Activated naive CD8-positive, alpha-beta T cell treated with anti-CD3 and anti-CD28 coated beads, Interleukin-2, amount 50 U/mL, for 24 hours (primary cell): Measurements from ENCODE around the gene PIH1D1.
A peak's percentile ranks its signal among the peaks of the same experiment; 100 is the strongest.

ENCODE experiments used
- ATAC-seq: fragments of 150-1000 bp; cut with Tn5 transposase; one replicate; pipeline ENCODE4 v1.10.0; 2021
- DNase-seq: peaks from one replicate; pipeline ENCODE4 v3.0.0; 2021
- H3K27ac Mint-ChIP-seq: one replicate; pipeline ENCODE4 v1.8.0; 2021; ENCODE audit warnings: mild to moderate bottlenecking, mixed read lengths
- H3K27me3 Mint-ChIP-seq: one replicate; pipeline ENCODE4 v1.8.0; 2021; ENCODE audit warnings: mixed read lengths
- H3K36me3 Mint-ChIP-seq: one replicate; pipeline ENCODE4 v1.8.0; 2021; ENCODE audit warnings: low read depth, mixed read lengths
- H3K4me1 Mint-ChIP-seq: one replicate; pipeline ENCODE4 v1.8.0; 2021; ENCODE audit warnings: mixed read lengths
- H3K4me3 Mint-ChIP-seq: one replicate; pipeline ENCODE4 v1.8.0; 2021; ENCODE audit warnings: mild to moderate bottlenecking, moderate library complexity, mixed read lengths
- H3K9me3 Mint-ChIP-seq: one replicate; pipeline ENCODE4 v1.8.0; 2021; ENCODE audit warnings: mixed read lengths

Gene PIH1D1

DNA sequence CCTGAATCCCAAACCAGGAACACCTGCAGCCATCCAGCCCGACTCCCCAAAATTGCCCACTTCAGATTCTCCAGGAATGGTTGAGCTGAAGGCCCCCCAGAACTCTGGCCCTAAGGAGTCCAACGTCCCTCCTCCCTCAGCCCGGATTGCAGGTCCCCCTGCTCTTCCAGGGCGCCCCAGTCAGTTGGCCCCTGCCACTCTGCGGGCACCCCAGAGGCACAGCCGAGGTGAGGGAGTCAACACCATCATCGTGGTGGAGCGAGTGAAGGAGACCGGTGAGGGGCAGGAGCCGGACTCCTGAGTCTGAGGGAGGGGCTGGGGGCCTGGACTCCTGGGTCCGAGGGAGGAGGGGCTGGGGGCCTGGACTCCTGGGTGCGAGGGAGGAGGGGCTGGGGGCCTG, 24.3 kb downstream of the PIH1D1 start:
- Mint-ChIP-seq H3K4me1 (peaks cover 50% of the 10 kb centered on the region), H3K36me3 (no peaks in the 10 kb centered on the region)

DNA sequence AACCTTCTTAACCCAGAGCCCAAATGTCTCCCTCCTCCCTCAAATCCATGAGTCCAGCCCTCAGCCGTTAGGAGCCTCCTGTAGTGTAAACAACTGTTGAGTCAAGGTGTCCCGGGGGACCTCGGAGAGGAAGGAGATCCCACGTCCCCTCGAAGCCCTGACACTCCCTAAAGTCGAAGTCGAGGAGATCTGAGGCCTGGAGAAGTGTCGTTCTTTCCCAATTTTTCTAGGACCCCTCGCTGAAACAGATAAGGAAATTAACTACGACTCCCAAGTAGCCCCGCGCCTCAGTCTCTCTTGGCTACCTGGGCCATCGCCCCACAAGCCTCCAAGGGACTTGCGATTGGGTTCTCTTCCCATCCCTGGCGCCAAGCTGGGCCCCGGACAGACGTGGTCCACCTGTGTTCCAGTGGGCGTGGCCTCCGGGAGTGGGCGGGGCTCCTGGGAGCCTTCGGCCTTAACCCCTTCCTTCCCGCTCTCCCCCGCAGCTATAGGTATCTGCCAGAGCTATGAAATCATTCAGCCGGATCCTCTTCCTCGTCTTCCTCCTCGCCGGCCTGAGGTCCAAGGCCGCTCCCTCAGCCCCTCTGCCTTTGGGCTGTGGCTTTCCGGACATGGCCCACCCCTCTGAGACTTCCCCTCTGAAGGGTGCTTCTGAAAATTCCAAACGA, 25.6 kb downstream of the PIH1D1 start:
- ATAC-seq (no peak), DNase-seq (peak; percentile 54)
- no peaks in the 10 kb centered on the region for H3K9me3 Mint-ChIP-seq
- peaks cover 90% of the 10 kb centered on the region for H3K27me3 Mint-ChIP-seq
- H3K4me1 Mint-ChIP-seq, result peaks cover 54% of the 10 kb centered on the region
- H3K4me3 Mint-ChIP-seq, result no peak overlapping the region
- no peak overlapping the region for H3K27ac Mint-ChIP-seq
- H3K36me3 Mint-ChIP-seq, result no peaks in the 10 kb centered on the region

More for the DNA sequence above, 24.3 kb downstream of the PIH1D1 start:
- ATAC-seq (no peak), DNase-seq (no peak)
- no peak overlapping the region for H3K4me3 Mint-ChIP-seq
- peaks cover 91% of the 10 kb centered on the region for H3K27me3 Mint-ChIP-seq
- no peaks in the 10 kb centered on the region for H3K9me3 Mint-ChIP-seq
- no peak overlapping the region for H3K27ac Mint-ChIP-seq

DNA sequence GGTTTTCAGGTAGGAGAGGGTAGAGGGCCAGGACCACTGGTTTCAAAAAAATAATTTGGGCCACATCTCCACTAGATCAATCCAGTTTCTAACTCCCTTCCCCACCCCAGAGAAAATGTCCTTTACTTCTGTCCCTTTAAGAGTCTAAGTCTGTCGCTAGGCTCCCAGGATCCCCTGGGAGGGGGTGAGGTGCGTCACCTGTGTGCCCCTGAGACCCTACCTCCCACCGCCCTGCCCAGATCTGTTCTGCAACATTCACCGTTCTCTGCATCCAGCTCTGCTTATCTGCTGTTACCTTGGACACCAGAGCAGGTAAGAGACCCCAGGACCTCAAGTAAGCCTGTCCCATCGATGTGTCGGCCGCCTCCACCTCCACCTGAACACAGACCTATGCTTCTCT, 26.4 kb downstream of the PIH1D1 start, which contains the start of gene GFY:
GFY (plus strand) TSS at position 211 of the 400 bp plus-strand sequence. CDS start 1,043 bp downstream, outside the sequence.
- no peak for DNase-seq
- no peaks in the 10 kb centered on the region for H3K9me3 Mint-ChIP-seq
- H3K27me3 Mint-ChIP-seq, result peaks cover 90% of the 10 kb centered on the region
- H3K27ac Mint-ChIP-seq, result no peak within 1 kb of the TSS
- no peaks in the 10 kb centered on the region for H3K36me3 Mint-ChIP-seq
- H3K4me3 Mint-ChIP-seq, result no peak within 1 kb of the TSS
- peaks cover 53% of the 10 kb centered on the region for H3K4me1 Mint-ChIP-seq
- no peak for ATAC-seq

DNA sequence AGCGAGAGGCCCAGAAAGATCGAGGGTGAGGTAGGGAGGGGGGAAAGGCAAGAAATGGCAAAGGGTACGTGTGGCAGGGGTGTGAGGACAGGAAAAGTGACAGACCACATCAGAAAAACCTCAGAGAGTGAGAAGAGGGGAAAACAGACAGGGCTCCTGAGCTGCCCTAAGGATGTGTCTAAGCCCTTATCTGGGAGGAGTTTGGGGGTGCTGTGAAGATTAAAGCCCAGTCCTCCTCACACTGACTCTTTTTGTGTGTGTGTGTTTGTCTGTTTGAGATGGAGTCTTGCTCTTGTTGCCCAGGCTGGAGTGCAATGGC, 27.7 kb downstream of the PIH1D1 start:
- H3K27ac Mint-ChIP-seq, result no peak overlapping the region
- peak; percentile 72 for ATAC-seq

DNA sequence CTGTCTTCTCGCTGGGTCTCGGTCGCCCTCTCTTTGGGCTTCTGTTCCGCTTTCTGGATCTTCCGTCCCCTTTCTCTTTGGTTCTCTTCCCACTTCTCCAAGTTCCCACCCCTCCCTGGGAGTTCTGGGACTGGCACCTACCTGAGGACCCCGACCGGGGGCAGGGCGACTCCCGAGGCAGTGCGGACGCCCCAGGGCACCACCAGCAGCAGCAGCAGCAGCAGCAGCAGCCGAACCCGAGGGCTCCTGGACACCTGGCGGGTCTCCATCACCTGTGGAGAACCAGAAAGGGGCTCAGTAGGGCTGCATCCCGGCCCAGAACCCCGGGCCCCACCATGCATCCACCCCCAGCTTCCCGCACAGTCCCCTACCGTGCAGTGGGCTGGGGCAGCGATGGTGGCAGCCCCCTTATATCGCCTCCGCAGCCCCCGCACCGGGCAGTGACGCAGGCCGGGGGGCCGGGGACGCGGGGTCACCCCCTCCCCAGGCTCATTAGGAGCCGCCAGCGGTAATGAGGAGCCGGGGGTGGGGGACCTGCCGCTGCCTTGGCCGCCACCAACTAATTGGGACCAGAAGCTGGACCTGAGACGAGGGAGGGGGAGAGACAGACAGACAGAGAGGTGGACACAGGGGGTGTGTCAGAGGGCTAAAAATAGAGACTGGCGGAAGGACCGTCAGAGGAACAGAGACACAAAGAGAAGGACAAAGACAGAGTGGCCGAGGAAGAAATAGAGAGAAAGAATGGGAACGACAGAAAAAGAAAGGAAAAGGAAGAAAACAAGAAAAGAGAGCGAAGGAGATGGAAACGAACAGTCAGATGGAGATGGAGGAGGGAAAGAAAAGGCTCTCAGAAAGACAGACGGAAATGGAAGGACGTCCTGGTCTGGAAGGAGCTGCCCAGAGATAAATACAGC, 28.3 kb downstream of the PIH1D1 start, which contains the start of gene PTH2:
PTH2 (minus strand) TSS at position 371 of the 914 bp plus-strand sequence; CDS start at position 269, 102 bp downstream.
- Mint-ChIP-seq H3K27me3 (peaks cover 90% of the 10 kb centered on the region), H3K27ac (no peak within 1 kb of the TSS), H3K9me3 (no peaks in the 10 kb centered on the region), H3K36me3 (no peaks in the 10 kb centered on the region), H3K4me1 (peaks cover 46% of the 10 kb centered on the region), H3K4me3 (peak within 1 kb of the TSS; percentile 62)
- DNase-seq (no peak), ATAC-seq (no peak)

More for the DNA sequence above, 27.7 kb downstream of the PIH1D1 start:
- no peaks in the 10 kb centered on the region for H3K9me3 Mint-ChIP-seq
- H3K27me3 Mint-ChIP-seq, result peaks cover 92% of the 10 kb centered on the region
- peaks cover 50% of the 10 kb centered on the region for H3K4me1 Mint-ChIP-seq
- DNase-seq, result no peak
- H3K36me3 Mint-ChIP-seq, result no peaks in the 10 kb centered on the region
- H3K4me3 Mint-ChIP-seq, result peak overlapping the region; percentile 35

DNA sequence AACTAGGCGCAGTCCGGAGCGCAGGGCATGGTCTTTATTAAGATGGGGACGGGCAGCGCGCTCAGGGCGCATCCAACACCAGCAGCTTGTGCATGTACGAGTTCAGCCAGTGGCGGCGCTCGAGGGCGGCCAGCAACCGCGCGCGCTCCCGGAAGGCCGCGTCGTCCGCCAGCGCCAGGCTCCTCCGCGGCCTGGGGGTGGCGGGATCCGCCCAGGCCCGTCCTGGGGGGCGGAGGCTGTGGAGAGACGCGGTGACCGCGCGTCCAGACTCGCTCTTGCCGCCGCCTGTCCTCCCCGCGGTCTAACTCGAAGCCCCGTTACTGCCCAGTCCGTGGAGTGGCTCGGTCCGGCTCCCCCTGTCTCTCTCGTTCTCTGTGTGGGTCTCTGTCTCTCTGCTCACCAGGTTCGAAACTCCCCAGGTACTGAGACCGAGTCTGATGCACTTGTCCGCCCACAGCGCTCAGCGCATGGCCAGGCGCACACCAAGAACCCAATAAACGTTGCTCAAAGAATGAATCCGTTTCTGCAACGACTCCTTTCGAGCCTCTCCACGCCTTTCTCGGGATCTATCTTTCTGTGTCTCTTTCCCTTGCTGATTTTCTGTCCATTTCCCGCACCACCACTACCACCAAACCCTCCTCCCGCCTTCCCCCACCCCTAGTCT, 29.1 kb downstream of the PIH1D1 start:
- H3K27me3 Mint-ChIP-seq, result peaks cover 85% of the 10 kb centered on the region
- no peaks in the 10 kb centered on the region for H3K9me3 Mint-ChIP-seq
- H3K36me3 Mint-ChIP-seq, result no peaks in the 10 kb centered on the region
- ATAC-seq (no peak), DNase-seq (peak; percentile 62)
- H3K27ac Mint-ChIP-seq, result no peak overlapping the region
- peaks cover 40% of the 10 kb centered on the region for H3K4me1 Mint-ChIP-seq
- H3K4me3 Mint-ChIP-seq, result peak overlapping the region; percentile 62

DNA sequence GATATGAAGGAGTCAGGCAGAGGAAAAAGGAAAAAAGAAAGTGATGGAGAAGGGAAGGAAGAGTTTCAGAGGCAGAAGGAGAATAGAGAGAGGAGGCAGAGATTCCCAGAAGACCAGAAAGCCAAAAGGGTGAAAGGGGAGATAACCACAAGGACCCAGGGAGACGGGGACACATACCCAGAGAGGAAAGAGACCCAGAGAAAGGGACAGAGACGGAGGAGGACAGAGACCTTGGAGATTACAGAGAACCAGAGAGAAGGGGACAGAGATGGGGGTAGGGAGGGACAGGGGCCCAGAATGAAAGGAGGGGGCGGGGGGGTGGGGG, 29.8 kb downstream of the PIH1D1 start:
- peaks cover 36% of the 10 kb centered on the region for H3K4me1 Mint-ChIP-seq
- no peaks in the 10 kb centered on the region for H3K36me3 Mint-ChIP-seq
- H3K9me3 Mint-ChIP-seq, result no peaks in the 10 kb centered on the region
- H3K27me3 Mint-ChIP-seq, result peaks cover 82% of the 10 kb centered on the region
- DNase-seq (no peak), ATAC-seq (no peak)
- no peak overlapping the region for H3K27ac Mint-ChIP-seq
- no peak overlapping the region for H3K4me3 Mint-ChIP-seq

DNA sequence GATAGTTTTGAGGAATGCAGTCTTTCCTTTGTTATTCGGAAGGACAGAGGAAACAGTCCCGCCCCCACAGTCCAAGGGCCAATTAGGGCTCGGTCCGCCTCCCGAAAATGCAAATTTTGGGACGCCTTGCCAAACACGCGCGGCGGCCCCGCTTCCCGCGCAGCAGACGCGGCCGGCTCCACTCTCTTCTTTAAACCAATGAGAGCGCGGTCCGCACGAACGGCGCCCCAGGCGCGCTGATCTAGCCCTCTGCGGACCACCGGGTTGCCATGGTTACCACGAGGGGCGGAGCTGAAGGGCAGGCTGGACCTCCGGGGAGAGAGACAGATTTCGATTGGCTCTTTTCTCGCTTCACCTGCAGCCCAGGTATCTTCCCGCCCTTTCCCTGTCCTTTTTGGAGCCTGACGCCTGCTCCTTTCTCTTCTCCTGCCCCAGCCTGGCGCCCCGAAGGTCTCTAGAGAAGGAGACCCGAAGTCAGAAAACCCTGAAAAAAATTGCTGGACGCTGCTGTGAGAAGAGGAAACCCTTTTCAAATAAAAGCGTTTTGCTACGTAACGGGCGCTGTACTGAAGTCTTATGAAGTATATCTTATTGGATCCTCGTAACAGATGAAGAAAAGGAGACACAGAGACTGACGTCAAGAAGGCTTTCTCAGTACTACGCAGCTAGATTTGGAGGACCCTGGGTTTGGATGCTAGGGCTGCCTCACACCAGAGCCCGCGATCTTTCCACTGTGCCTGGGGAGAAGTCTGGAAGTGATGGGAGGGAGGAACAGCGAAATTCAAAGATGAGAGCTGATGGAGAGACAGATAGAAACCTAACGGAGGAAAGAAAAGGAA, 30.4 kb downstream of the PIH1D1 start:
- Mint-ChIP-seq H3K27me3 (peaks cover 81% of the 10 kb centered on the region), H3K9me3 (no peaks in the 10 kb centered on the region), H3K4me1 (peaks cover 30% of the 10 kb centered on the region), H3K36me3 (no peaks in the 10 kb centered on the region), H3K27ac (no peak overlapping the region), H3K4me3 (peak overlapping the region; percentile 32)
- ATAC-seq (peak; percentile 14), DNase-seq (peak; percentile 46)

DNA sequence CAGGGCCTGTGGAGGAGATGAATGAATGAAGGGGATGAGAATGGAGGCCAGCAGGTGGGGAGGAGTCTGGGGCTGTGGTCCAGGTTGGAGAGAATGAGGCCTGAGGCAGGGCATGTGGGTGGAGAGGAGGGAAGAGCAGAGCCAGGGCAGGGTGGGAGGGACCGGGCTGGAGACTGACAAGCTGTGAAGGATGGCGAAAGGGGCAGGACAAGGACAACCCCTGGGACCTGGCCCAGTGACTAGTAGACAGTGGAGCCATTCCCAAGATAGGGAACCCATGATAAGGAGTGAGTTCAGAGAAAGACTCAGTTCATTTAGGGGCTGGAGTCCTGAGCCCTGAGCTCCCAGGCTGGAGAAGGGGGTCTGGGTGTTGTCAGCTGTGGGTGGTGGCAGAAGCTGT, 31.4 kb downstream of the PIH1D1 start:
- Mint-ChIP-seq H3K4me1 (peaks cover 30% of the 10 kb centered on the region), H3K36me3 (no peaks in the 10 kb centered on the region), H3K4me3 (no peak overlapping the region), H3K9me3 (no peaks in the 10 kb centered on the region), H3K27ac (no peak overlapping the region), H3K27me3 (peaks cover 75% of the 10 kb centered on the region)
- DNase-seq (no peak), ATAC-seq (no peak)

DNA sequence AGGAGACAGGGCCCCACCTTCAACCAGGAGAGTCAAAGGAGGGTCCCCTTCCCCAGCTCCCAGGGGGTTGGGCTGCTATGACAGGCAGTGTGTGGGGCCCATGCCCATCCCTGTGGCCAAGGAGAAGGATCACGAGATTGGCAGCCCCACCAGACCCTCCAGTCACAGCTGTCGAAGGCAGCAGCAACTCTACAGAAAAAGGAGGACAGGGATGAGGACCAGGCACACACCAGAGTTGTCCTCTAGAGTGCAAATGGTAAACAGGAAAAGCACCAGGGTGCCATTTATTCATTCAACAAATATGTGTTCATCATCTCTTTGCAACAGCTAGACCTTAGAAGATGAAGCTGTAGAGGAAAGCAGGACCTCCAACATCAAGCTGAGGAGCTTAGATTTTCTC, 32.4 kb downstream of the PIH1D1 start:
- H3K36me3 Mint-ChIP-seq, result no peaks in the 10 kb centered on the region
- H3K27me3 Mint-ChIP-seq, result peaks cover 64% of the 10 kb centered on the region
- no peak overlapping the region for H3K27ac Mint-ChIP-seq
- H3K9me3 Mint-ChIP-seq, result no peaks in the 10 kb centered on the region
- DNase-seq (no peak), ATAC-seq (no peak)
- H3K4me3 Mint-ChIP-seq, result no peak overlapping the region
- peaks cover 29% of the 10 kb centered on the region for H3K4me1 Mint-ChIP-seq

DNA sequence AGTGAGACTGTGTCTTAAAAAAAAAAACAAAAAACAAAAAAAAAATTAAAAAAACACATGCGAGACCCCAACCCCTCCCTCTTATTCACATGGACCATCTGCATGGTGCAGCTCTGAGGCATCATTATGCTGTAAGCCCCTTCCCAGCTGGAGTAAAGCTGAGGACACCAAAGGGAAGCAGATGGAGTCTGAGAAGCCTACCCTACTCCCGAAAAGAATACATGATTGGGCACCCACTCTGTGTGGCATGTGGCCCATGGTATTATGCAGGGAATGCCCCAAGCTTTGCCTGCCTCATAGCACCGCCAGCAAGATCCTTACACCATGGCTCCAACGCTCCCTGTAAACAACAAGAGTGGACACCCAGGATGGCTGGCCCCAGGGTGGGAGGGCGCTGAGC, 33.1 kb downstream of the PIH1D1 start:
- no peak overlapping the region for H3K4me3 Mint-ChIP-seq
- H3K4me1 Mint-ChIP-seq, result peaks cover 23% of the 10 kb centered on the region
- H3K27me3 Mint-ChIP-seq, result peaks cover 58% of the 10 kb centered on the region
- DNase-seq, result no peak
- no peaks in the 10 kb centered on the region for H3K9me3 Mint-ChIP-seq
- no peak for ATAC-seq
- no peaks in the 10 kb centered on the region for H3K36me3 Mint-ChIP-seq
- no peak overlapping the region for H3K27ac Mint-ChIP-seq

DNA sequence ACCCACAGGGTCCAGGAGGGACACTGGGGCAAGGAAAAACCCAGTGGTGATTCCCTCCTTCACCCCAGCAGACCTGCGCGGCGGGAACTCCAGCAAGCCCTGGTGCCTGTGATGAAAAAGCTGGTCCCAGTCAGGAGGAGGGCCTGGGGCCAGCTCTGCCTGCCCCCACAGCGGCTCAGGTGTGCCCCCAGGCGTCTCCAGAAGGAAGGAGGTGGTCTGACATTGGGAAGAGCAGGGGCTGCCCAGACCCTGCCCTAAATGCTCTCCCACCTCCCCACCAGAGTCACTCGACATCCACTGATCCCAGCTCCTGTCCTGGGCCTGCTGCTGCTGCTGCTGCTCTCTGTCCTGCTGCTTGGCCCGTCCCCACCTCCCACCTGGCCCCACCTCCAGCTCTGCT, 34.5 kb downstream of the PIH1D1 start:
- DNase-seq (no peak), ATAC-seq (no peak)
- H3K4me3 Mint-ChIP-seq, result no peak overlapping the region
- no peaks in the 10 kb centered on the region for H3K36me3 Mint-ChIP-seq
- no peaks in the 10 kb centered on the region for H3K9me3 Mint-ChIP-seq
- H3K4me1 Mint-ChIP-seq, result peaks cover 15% of the 10 kb centered on the region
- no peak overlapping the region for H3K27ac Mint-ChIP-seq
- peaks cover 48% of the 10 kb centered on the region for H3K27me3 Mint-ChIP-seq

DNA sequence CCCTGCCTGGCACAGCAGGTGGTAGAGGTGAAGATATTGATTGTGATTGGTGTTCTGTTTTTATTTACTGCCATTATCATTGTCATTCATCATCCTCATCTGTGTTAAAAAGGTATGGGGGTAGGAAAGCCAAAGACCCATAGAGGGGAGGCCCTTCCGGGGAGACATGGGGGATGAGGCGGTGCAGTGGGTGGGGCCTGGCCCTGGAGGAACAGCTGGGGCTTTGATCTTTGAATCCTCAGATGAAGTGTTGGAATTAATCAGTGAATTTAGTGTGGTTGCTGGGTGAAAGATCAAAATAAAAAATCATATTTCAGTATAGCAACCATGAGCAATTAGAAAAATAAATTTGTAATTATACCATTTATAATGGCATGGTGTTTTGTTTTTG, 35.8 kb downstream of the PIH1D1 start:
- Mint-ChIP-seq H3K27ac (no peak overlapping the region), H3K4me1 (peaks cover 11% of the 10 kb centered on the region), H3K9me3 (no peaks in the 10 kb centered on the region), H3K4me3 (no peak overlapping the region), H3K27me3 (peaks cover 36% of the 10 kb centered on the region), H3K36me3 (no peaks in the 10 kb centered on the region)
- no peak for ATAC-seq
- DNase-seq, result no peak
